GM12873 (cell line): ENCODE results near the gene FATE1.

Experiments
- CTCF ChIP-seq: IDR thresholded peaks from 2 replicates; pipeline ENCODE4 v1.5.1; 2012; ENCODE audit warnings: low read depth, mild to moderate bottlenecking, moderate library complexity, low read length, control low read depth; ENCODE audit not compliant: insufficient read depth; ENCODE audit errors: missing control alignments

The FATE1 gene

DNA sequence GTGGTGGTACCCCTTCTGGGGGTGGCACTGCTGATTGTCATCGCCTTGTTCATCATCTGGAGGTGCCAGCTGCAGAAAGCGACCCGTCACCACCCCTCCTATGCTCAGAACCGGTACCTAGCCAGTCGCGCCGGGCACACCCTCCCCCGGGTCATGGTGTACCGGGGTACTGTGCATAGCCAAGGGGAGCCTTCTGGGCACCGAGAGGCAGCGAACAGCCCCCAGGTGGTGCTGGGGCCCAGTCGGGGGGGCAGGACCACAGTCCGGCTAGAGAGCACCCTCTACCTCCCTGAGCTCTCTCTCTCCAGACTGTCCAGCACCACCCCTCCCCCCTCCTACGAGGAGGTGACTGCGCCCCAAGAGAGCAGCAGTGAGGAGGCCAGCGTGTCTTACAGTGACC is 15.3 kb upstream of the FATE1 start:
- TF ChIP-seq CTCF = no peak

- no peak for TF ChIP-seq CTCF
These were observed 14.8 kb upstream of the FATE1 start for GRCh38 chrX:151701071-151701470.

DNA sequence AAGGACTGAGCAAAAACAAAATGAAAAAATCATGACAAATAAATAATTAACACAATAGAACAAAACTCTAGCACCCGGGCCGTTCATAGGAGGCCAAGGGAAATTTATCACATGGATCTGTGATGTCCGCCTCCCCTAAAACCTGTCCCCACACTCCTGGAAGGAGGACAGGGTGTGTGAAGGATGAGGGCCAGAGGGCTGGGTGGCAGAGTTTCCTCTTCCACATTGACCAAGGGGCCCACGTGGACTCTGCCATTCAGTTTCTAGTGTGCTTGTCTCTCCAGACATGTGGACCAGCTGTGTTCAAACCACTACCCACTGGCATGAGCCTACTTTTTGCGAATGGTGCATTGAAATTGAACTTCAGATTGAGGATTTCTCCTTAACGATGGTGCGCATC is 14.3 kb upstream of the FATE1 start:
- TF ChIP-seq CTCF = no peak

DNA sequence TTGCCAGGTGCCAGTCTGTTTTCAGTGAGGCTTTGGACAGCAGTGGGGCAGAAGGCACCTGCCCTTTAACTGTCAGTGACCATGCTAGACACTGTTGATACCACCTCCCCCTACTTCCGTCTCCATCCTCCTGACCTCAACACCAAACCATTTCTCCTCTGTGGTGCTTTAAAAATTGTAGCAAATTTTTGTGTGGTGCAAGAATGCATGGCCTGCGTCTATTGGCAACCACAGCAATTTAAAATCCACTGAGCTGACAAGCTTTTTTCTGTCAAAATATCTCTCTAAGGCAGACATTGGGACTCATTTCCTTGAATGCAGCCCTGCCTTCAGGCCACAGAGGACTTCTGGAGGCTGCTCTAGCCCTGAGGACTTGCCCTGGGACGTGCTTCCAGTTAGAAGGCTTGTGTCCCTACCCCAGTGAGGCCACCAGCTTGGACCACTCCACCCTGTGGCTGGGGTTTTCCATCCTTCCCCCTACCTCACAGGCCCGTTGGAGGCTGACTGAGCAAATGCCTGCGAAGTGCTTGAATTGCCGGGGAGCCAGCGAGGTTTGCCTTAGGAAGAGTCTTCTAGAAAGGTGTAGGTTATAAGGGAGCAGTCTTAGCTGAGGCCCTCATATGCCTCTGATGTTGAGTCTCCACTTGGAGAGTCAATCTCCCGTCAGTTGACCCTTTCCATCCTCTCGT is 13.7 kb upstream of the FATE1 start:
- TF ChIP-seq CTCF = no peak

GRCh38 chrX:151702741-151703340 is 13.0 kb upstream of the FATE1 start:
- no peak for TF ChIP-seq CTCF

DNA sequence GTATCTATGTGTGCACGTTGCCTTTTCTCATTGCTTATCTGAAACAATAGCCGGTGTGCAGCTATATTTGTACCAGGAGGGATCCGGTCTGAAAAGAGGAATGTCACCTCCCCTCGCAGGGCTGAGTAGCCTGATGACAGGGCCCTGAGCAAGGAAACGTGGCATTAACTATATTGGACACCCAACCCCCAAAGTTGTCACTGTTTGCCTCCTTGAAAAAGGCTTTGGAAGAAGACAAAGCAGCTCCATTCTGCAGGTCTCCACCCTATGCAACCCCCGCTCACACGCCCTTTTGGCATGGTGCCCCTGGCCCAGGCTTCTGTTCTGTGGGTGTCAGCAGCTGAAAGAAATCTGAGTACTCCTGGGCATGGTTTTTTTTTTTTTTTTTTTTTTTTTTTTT is 12.3 kb upstream of the FATE1 start:
- TF ChIP-seq CTCF = no peak

- TF ChIP-seq CTCF = no peak
These were observed 11.7 kb upstream of the FATE1 start for GRCh38 chrX:151704041-151704663.
